Ishikawa (cell line): ENCODE data around the gene SCCPDH.

Experiments
- CEBPB ChIP-seq: IDR thresholded peaks from 2 replicates; pipeline ENCODE4 v1.6.1; 2012
- NFIC ChIP-seq: IDR thresholded peaks from 2 replicates; pipeline ENCODE4 v1.6.1; 2012
- RAD21 ChIP-seq: IDR thresholded peaks from 2 replicates; pipeline ENCODE4 v1.6.1; 2012; ENCODE audit warnings: low read depth
- REST ChIP-seq: IDR thresholded peaks from 2 replicates; pipeline ENCODE4 v1.6.1; 2012; ENCODE audit warnings: low read depth, mild to moderate bottlenecking
- TAF1 ChIP-seq: IDR thresholded peaks from 2 replicates; pipeline ENCODE4 v1.6.1; 2012; ENCODE audit warnings: low read depth, mild to moderate bottlenecking

- TF ChIP-seq CEBPB: no peak
- no peak for TF ChIP-seq RAD21
- no peak for TF ChIP-seq NFIC
- TF ChIP-seq TAF1: no peak
- no peak for TF ChIP-seq REST
Measured at GRCh38 chr1:246681900-246682895, 42.0 kb upstream of the SCCPDH start.
